Panc1 (cell line): Measurements from ENCODE around the gene CNOT3. TPM values are rescaled to one million over a fixed set of nuclear protein-coding genes. Genes with fewer than 3 reads are reported as not detected.

Experiments used
- ATAC-seq: fragments of 200-7000 bp; cut with Tn5 transposase; 2 replicates; pipeline ENCODE4 v1.9.1; 2020; ENCODE audit warnings: mild to moderate bottlenecking, moderate library complexity
- BruUV-seq: library from RNA; stranded (reverse); fragments of 400-500 nt; replicated peaks from 2 replicates; lab custom pipeline; 2021; lab: Mats Ljungman, UMichigan
- CTCF ChIA-PET: fragments of 300-600 bp; sonication (Branson Sonifier 250); formaldehyde crosslinking; loops from one replicate; lab custom pipeline; 2022; ENCODE audit warnings: antibody characterized with exemption; lab: Charles Lee
- POLR2A ChIA-PET: fragments of 300-600 bp; sonication (Branson Sonifier 250); formaldehyde crosslinking; loops from one replicate; lab custom pipeline; 2022; ENCODE audit warnings: antibody characterized with exemption; lab: Charles Lee
- DNase-seq: peaks from one replicate; pipeline ENCODE4 v3.0.0-alpha.2; 2010; ENCODE audit warnings: low read depth, low spot score
- H3K27ac ChIP-seq: 2 replicates; pipeline ENCODE4 v1.5.1; 2011; ENCODE audit warnings: mild to moderate bottlenecking, low read length, inconsistent platforms
- H3K27me3 ChIP-seq: fragments of 200-500 bp; sonication (Bioruptor generic); 2 replicates; pipeline ENCODE4 v1.6.0; 2014; ENCODE audit warnings: low read length, inconsistent platforms; ENCODE audit not compliant: control insufficient read depth, insufficient read depth
- H3K36me3 ChIP-seq: fragments of 200-500 bp; sonication (Bioruptor generic); 2 replicates; pipeline ENCODE4 v1.5.1; 2014; ENCODE audit warnings: inconsistent platforms, mild to moderate bottlenecking, low read length, moderate library complexity; ENCODE audit not compliant: control insufficient read depth, insufficient read depth
- H3K4me1 ChIP-seq: 2 replicates; pipeline ENCODE4 v1.5.1; 2011; ENCODE audit warnings: inconsistent platforms, mild to moderate bottlenecking, low read length, moderate library complexity; ENCODE audit not compliant: control insufficient read depth, insufficient read depth
- H3K4me3 ChIP-seq, 2 experiments: 2 replicates each; pipeline ENCODE4 v1.5.1; 2011 to 2012; ENCODE audit warnings: low read depth in 2 of 2, low read length in 2 of 2, mild to moderate bottlenecking in 2 of 2, inconsistent platforms in 1 of 2, moderate library complexity in 1 of 2
- H3K9me3 ChIP-seq: fragments of 200-500 bp; sonication (Bioruptor generic); 2 replicates; pipeline ENCODE4 v1.5.1; 2014; ENCODE audit warnings: low read depth, mild to moderate bottlenecking, inconsistent platforms, low read length, moderate library complexity; ENCODE audit not compliant: control insufficient read depth, insufficient read depth
- POLR2AphosphoS5 ChIP-seq: IDR thresholded peaks from 2 replicates; pipeline ENCODE4 v1.6.1; 2012; ENCODE audit warnings: mild to moderate bottlenecking, low read depth, low read length, moderate library complexity
- SIN3A ChIP-seq: IDR thresholded peaks from 2 replicates; pipeline ENCODE4 v1.6.1; 2012; ENCODE audit warnings: low read depth, mild to moderate bottlenecking, low read length, moderate library complexity, borderline replicate concordance; ENCODE audit not compliant: insufficient read depth
- TCF7L2 ChIP-seq: IDR thresholded peaks from 2 replicates; pipeline ENCODE4 v1.6.1; 2011; ENCODE audit warnings: mild to moderate bottlenecking, low read depth, low read length, inconsistent platforms
- in situ Hi-C: cut with HindIII; loops from 2 replicates; pipeline ENCODE4 v1.10.0; 2016; ENCODE audit warnings: low sequenced_read_pairs, low pct_unique_long_range_greater_than_20kb
- intact Hi-C: fragments of 100-400 bp; cut with micrococcal nuclease; formaldehyde crosslinking; loops from one replicate; pipeline ENCODE4 v1.10.0; 2022; ENCODE audit not compliant: unreplicated experiment
- total RNA-seq: library from RNA; stranded (reverse); gene quantifications from one replicate; pipeline ENCODE4 v1.2.1, GENCODE V29; 2021; ENCODE audit not compliant: unreplicated experiment
- TF ChIP-seq, protein P1 (sequence below): fragments of 450-650 bp; IDR thresholded peaks from 2 replicates; pipeline ENCODE4 v1.5.1; 2017; ENCODE audit warnings: mild to moderate bottlenecking
- TF ChIP-seq, protein P2 (sequence below), 2 experiments: IDR thresholded peaks; 2 replicates each; pipeline ENCODE4 v1.6.1; 2011 to 2012; ENCODE audit warnings: low read depth in 2 of 2, control low read depth in 1 of 2, low read length in 1 of 2, mild to moderate bottlenecking in 1 of 2, moderate library complexity in 1 of 2; ENCODE audit not compliant: insufficient read depth in 1 of 2

Gene CNOT3
- total RNA-seq, 1 experiment from 2014 or later = 111 TPM

- ATAC-seq (peak; percentile 73), DNase-seq (no peak)
- intact Hi-C loops (no loop called here), in situ Hi-C loops (no loop called here)
- peaks cover 13% of the 10 kb centered on the region; the same call in 1 of the 2 replicates for H3K4me1 ChIP-seq
- peaks cover 12% of the 10 kb centered on the region for H3K36me3 ChIP-seq
- BruUV-seq = no TSS peak
- no peaks in the 10 kb centered on the region for H3K9me3 ChIP-seq
- POLR2A ChIA-PET = interaction anchor here (0.6 to 4.1 kb wide), 8 partner anchors 11 to 702 kb away, joined by 3 to 18 read pairs (median 4); partner anchors contain the start of genes RPS9 and TMC4
- CTCF ChIA-PET = interaction anchor here (0.5 to 1.3 kb wide), 4 partner anchors 9 to 285 kb away, joined by 3 to 8 read pairs (median 4); no protein-coding TSS in a partner anchor
- TF ChIP-seq POLR2AphosphoS5 (peak; percentile 73; the same call in 1 of the 2 replicates), TCF7L2 (no peak)
- peak within 1 kb of the TSS; percentile 74 to 87 for H3K4me3 ChIP-seq
- H3K27me3 ChIP-seq = no peaks in the 10 kb centered on the region
- peak within 1 kb of the TSS; percentile 92 for H3K27ac ChIP-seq
Measured at GRCh38 chr19:54189145-54189734, 51.7 kb downstream of the CNOT3 start, which contains the start of gene MBOAT7. Gene MBOAT7, minus strand, starts transcription at chr19:54189580. Its CDS starts 1,072 bp downstream, at chr19:54188508.

- ATAC-seq = peak; percentile 74
- TF ChIP-seq, protein P1, sequence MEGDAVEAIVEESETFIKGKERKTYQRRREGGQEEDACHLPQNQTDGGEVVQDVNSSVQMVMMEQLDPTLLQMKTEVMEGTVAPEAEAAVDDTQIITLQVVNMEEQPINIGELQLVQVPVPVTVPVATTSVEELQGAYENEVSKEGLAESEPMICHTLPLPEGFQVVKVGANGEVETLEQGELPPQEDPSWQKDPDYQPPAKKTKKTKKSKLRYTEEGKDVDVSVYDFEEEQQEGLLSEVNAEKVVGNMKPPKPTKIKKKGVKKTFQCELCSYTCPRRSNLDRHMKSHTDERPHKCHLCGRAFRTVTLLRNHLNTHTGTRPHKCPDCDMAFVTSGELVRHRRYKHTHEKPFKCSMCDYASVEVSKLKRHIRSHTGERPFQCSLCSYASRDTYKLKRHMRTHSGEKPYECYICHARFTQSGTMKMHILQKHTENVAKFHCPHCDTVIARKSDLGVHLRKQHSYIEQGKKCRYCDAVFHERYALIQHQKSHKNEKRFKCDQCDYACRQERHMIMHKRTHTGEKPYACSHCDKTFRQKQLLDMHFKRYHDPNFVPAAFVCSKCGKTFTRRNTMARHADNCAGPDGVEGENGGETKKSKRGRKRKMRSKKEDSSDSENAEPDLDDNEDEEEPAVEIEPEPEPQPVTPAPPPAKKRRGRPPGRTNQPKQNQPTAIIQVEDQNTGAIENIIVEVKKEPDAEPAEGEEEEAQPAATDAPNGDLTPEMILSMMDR = no peak
- TF ChIP-seq SIN3A (0 out of 2 replicates have a peak, but pooled peaks have one; percentile 74), TCF7L2 (no peak), POLR2AphosphoS5 (peak; percentile 76)
- TF ChIP-seq, protein P2, sequence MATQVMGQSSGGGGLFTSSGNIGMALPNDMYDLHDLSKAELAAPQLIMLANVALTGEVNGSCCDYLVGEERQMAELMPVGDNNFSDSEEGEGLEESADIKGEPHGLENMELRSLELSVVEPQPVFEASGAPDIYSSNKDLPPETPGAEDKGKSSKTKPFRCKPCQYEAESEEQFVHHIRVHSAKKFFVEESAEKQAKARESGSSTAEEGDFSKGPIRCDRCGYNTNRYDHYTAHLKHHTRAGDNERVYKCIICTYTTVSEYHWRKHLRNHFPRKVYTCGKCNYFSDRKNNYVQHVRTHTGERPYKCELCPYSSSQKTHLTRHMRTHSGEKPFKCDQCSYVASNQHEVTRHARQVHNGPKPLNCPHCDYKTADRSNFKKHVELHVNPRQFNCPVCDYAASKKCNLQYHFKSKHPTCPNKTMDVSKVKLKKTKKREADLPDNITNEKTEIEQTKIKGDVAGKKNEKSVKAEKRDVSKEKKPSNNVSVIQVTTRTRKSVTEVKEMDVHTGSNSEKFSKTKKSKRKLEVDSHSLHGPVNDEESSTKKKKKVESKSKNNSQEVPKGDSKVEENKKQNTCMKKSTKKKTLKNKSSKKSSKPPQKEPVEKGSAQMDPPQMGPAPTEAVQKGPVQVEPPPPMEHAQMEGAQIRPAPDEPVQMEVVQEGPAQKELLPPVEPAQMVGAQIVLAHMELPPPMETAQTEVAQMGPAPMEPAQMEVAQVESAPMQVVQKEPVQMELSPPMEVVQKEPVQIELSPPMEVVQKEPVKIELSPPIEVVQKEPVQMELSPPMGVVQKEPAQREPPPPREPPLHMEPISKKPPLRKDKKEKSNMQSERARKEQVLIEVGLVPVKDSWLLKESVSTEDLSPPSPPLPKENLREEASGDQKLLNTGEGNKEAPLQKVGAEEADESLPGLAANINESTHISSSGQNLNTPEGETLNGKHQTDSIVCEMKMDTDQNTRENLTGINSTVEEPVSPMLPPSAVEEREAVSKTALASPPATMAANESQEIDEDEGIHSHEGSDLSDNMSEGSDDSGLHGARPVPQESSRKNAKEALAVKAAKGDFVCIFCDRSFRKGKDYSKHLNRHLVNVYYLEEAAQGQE (IDR thresholded peaks at IDR 0.05; ENCODE audit: insufficient read depth in 1 of 2, low read depth in 2 of 2, low read length in 1 of 2) = no peak; a peak in 1 of 4 replicates
- intact Hi-C loops = no loop called here
Measured at GRCh38 chr19:54189735-54190502, 52.4 kb downstream of the CNOT3 start.

More at GRCh38 chr19:54189735-54190502, 52.4 kb downstream of the CNOT3 start:
- Histone ChIP-seq H3K36me3 (peaks cover 13% of the 10 kb centered on the region), H3K4me1 (peaks cover 13% of the 10 kb centered on the region; the same call in 1 of the 2 replicates), H3K4me3 (peak overlapping the region; percentile 74 to 87), H3K27me3 (no peaks in the 10 kb centered on the region), H3K27ac (peak overlapping the region; percentile 92), H3K9me3 (no peaks in the 10 kb centered on the region)
- in situ Hi-C loops = no loop called here
- DNase-seq = peak; percentile 100
- ChIA-PET POLR2A (interaction anchor here (0.6 to 4.1 kb wide), 10 partner anchors 10 to 701 kb away, joined by 3 to 18 read pairs (median 5); partner anchors contain the start of genes CDC42EP5, RPS9 and TMC4), CTCF (interaction anchor here (0.5 to 1.3 kb wide), 8 partner anchors 10 to 284 kb away, joined by 3 to 8 read pairs (median 4); no protein-coding TSS in a partner anchor)
- BruUV-seq = no TSS peak
